ENCODE results near the gene GP1BB.

GP1BB gene

DNA sequence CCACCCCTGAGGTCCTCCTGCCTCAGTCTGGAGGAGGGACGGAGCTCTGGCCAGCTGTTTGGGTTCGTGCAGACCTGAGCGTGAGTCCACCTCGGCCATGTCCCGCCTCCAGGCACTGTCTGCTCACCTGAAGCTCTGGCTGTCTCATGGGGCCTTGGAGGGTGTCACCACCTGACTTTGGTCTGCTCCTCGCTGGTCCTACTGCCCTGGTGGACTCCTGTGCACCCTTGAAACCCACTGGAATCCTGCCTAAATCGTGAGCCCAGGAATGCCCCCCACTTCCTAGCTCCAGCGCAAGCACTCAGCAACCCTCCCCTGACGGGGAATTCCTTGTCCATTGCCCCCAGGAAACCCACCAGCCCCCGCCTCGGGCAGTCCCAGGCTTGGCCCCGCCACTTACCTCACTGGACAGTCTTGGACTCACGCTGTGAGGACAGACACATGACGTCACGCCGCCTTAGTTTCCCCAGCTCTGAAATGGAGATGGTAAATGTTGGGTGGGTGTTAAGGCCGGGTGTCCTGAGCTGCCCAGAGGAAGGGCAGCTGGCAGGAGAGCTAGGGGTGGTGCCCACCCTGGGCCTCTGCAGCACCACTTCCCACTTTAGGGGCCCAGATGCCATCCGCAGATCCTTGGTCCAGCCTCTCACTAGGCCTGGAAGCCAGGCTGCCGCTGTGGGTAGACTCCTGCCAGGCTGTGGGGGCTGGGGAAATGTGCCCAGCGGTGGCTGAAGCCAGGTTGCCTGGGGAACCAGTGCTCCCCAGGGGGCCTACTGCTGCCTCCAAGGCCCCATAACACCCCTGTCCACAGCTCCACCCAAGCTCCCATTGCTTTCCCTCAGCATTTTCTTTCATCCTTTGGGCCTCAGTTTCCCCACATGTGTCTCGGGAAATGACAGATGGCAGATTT, 19.1 kb downstream of the GP1BB start:
- DNase-seq (ENCODE audit: low read depth): no peak

DNA sequence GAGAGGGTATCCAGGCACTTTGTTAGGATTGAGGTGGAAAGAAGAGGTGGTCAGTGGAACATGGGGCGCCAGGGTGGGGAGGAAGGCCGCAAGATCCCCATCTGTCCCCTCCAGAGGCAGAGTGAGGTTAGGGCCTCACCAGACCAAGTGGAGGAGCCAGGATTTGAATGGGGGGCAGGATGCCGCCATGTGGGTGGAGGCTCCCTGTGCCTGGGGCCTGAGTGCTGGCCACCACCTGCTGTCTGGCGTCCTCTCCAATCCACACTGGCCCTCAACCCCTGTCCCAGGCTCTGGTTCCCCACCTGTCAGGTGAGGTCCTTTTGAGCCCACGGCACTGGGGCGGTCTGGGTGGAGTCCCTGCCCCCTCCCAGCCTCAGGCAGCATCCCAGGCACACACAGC, 19.7 kb downstream of the GP1BB start:
- DNase-seq (ENCODE audit: low read depth): no peak

DNA sequence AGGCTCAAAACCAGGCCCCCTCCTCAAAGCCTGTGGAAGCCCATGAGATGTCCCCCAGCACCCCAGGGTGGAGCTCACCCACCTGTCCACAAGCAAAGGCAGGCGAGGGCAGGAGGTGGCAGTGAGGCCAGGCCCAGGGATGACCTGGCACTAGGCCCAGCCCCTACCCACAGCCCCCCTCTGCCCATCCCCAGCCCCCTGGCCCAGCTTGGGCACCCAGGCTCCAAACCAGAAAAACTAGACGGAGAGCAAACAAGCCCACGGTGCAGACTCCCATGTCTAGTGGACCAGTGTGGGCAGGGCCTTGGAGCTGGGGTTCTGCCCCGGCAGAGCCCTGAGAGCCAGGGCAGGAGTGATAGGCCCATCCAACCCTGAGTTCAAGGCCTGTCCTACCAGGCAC, 20.3 kb downstream of the GP1BB start:
- DNase-seq (ENCODE audit: low read depth): no peak

DNA sequence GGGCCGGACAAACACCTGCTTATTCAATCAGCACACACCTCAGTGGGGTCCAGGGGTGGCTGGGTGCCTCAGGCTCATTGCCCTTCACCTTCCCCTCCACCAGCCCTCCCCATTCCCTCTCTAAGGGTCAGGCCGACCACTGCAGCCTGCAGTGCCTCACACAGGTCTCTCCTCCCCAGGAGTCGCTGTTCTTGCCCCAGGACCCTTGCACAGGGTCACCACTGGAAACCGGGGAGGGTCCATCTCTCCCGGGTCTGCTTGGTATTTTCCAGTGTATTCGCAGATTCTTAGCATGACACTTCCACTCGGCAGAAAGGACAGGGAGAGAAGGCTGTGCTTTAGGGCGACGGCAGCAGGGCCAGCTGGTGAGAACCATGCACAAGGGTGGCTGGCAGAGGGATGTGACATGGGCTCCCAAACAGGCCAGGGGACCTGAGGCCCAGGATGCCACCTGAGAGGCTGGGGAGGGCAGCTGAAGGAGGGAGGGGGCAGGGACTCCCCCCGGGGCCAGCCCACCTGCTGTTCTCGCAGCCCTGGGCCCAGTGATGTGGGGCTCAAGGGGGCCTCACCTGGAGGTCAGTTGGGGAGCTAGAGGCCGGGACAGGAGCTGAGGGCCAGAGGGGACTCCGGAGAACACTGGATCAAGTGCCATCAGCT, 21.1 kb downstream of the GP1BB start:
- DNase-seq (ENCODE audit: low read depth): no peak

DNA sequence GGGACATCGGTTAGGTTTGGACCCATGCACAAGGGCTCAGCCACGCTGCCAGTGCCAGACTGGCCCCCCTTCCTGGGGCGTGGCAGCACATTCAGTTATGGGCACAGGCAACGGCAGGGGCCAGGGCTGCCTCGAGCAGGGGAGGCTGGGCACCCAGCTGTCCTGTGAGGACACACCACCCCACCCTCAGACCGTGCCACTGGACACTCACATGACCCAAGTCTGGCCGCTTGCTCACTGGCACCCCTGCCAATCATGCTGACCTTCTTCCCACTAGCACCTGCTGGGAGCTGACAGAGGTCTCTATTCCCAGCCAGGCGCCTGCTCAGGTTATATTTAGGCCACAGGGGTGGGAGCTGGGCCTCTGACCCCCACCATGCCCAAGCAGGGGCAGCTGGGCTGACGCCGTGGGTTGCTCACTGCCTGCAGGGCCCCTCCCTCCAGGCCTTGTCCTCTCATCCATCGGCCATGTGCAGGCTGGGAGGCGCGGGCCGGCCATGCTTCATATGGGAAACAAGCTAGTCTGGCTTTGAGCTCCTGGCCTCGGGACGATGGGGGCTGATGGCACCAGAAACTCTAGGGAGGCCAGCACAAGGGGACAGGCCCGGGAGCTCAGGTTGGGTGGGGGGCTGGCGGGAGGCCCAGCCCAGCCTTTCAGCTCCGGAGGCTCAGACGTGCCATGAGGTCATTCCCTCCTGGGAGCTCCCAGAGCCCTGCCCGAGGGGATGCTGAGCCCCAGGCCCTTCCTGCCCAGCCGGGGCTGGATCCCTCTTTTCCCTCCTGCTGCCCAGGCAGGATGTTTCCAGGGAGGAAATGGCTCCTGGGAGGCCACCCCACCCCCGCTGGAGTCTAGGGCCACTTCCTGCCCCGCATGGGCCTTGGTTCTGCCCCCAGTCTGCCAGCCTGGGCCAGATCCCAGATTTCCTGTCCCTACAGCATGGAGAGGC, 22.1 kb downstream of the GP1BB start:
- no peak for DNase-seq (ENCODE audit: low read depth)

DNA sequence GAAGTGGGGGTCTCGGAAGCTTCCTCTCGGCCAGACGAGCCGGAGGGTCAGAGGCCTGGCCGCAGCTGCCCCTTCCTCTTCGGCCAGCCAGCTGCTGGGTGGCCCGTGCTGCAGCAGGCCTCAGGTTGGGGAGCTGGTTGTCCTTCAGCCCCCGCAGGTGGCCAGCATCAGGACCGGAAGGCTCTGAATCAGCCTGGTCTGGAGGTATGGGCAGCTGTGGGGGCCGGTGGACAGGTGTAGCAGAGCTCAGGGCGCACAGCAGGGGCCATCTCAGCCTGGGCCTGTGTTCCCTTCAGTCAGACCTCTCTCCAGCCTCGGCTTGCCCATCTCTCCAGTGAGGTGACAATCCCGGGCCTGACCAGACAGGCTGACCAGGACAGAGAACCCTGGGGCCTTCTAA, 23.4 kb downstream of the GP1BB start:
- DNase-seq (ENCODE audit: low read depth): no peak

DNA sequence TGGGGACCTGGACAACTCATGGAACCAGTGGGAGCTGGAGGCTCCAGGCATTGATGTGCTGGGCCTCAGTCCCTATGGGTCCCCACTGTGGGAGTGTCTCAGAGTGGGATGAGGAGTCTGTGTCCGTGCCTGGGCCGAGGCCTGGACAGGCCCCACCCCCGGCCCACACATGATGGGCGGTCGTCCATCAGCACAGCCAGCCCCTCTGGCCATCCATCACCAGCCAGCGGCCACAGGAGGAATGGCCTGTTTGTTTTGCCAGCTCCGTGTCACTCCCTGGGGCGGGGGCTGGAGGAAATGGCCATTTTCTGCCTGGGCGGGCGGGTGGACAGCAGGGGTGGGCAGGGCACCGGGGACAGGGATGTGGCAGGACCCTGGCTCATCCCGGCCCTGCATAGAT, 24.2 kb downstream of the GP1BB start:
- DNase-seq (ENCODE audit: low read depth): no peak

DNA sequence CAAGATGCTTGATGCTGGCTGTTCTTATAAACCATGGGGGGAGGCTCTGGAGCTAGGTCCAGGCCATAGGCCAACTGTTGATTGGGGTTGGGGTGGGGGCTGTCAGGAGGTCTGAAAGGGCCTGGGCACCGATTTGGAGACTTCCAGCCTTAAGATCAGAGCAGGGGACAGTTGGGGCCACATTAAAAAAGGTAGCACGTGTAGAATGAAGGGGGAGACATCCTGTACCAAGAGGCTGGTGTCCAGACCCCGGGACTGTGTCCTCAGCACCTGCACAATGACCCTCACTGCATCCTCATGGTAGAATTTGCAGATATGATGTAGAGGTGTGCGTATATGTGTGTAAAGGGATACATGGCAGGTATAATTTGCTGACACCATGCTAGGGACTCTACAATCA, 24.8 kb downstream of the GP1BB start:
- no peak for DNase-seq (ENCODE audit: low read depth)

DNA sequence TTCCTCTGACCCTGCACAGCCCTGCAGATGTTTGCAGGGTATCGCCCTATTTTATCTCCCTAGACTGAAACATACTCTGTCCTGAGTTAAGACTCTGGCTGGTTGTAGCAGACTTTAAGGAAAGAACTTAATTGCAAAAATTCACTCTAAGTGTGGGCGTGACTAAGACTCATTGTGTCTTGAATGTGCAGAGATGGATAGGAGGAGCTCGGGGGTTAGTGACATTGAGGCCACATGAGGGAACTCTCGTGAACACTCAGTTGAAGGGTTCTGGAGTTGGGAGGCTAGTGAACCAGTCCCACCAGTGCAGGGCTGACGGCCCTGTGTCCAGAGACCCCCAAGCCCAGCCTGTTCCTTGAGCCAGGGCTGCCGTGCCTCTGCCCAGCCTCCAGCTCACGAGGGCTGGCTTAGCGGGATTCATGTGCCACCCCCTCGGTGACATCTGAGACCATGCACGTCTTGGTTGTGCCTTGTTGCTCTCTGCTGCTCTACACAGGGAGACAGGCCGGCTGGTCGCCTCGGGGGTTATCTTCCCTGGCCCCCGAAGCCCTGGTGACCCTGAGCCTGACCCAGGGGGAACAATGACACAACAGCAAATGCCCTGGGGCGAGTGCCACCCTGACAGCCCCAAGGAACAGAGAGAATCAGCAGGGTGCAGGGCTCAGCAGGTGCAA, 25.8 kb downstream of the GP1BB start:
- no peak for DNase-seq (ENCODE audit: low read depth)

DNA sequence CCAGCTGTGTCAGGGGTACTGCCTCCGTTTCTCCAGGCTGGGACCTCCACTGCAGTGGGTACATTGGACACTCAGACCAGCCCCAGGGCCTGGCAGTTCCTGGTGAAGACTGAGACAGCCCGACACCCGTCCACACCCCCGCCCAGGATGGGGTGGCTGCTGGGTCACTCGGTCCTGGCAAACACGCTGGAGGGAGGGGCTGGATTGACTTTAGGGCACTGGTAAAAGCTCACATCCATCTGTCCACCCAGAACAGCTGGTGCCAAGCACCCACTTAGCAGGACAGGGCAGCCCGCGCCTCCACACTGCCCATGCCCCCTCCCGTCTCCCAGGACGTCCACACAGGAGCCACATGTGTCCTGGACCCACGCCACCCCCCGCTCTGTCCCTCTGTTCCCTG, 26.5 kb downstream of the GP1BB start:
- DNase-seq (ENCODE audit: low read depth): no peak

DNA sequence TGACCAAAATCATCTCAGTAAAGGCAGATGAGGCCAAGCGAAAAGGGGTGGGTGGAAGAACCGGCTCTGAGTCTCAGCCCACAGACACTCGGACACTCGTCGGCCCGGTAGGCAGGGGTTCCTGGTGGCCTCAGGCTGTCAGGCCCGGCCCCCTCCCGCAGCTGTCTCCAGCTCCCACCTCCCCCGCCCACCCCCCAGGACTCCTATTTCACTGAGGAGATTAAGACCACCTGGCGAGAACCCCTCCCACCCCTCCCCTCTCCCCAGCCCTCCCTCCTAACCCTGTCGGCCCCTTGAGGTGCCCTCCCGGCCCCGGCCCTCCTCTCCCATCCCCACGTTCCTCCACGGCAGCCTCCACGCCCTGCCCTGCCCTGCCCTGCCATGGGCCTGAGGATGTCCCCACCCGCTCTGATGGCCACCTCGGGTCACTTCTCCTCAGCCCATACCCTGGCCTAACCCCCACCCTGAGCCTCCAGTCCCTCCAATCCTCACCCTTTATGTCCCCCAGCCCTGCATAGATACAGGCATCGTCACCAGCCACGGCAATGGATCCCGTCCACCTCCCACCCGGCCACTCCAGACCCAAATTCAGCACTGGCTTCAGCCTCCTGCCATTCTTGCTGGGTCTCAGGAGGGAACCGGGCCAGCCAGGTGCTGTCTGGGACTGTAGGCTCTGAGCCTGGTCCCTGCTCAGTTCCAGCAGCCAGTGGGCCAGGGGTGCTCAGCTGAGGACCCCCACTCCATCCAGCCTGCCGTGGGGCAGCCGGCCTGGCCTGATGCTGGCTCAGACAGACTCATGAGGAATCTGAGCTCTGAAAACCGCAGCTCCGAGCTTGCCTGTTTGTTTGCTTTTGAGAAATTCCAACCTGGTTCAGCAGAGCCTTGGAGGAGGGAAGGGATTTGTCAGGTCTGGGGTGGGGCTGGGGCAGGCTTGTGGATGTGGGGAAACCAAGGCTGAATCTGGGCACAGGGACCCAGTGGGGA, 27.5 kb downstream of the GP1BB start:
- no peak for DNase-seq (ENCODE audit: low read depth)

DNA sequence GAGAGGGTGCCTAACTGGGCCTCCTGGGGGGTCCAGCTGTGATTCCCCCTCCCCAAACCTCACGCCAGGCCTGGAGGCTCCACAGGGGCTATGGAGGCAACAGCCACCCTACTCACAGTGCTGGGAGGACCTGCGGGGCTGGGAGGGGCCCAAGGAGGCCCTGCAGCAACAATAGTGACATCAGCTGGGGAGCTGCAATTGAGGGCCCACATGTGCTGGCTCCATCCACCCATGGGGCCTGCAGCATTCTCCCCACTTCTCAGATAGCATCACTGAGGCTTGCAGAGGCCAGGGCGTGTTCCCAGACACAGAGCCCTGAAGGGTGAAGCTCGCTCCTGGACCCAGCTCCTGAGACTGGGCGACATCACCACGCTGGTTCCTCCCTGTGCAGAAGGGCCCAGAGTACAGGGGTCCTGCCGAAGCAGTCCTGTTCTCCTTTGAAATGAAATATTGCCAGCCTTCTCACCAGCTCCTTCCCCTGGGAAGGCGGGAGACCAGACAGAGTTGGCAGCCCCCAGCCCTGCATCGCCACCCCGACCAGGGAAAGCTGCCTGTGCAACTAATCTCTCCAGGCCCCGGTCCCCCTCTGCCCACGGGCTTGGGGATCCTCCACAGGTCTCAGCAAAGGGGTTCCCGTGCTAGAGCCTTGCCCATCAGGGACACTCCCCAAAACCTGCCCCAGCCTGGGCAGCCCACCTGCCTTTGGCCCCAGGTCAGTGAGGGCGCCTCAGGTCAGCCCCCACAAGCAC, 28.3 kb downstream of the GP1BB start:
- DNase-seq (ENCODE audit: low read depth): no peak

DNA sequence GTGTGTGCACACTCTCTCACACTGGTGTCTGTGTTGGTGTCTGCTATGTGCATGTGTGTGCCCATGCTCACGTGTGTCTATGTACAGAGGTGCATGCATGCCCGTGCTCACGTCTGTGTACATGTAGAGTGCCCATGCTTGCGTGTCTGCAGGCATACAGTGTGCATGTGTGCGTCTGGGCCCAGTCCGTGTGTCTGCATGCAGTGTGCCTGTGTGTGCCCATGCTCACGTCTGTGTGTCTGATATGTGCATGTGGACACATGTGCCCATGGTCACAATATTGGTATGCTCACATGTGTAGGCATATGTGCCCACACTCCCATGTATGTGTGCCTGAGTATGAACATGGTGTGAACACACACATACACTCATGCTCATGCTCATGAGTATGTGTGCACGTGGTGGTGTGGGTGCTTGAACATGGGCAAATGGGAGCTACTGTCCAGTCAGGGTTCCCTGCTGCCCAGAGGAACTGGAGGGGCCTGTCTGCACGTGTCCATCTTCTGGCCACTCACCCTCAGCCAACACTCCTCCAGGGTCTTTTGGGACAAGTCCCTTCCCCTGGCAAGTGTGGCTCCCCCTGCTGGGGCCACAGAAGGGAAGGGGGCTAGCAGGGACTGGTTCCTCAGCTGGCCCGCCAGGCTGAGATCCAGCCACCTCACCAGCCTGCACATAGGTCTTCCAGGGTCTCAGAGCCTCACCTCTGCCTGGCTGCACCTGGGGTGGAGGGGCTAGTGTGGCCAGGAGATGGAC, 29.9 kb downstream of the GP1BB start:
- no peak for DNase-seq (ENCODE audit: low read depth)

DNA sequence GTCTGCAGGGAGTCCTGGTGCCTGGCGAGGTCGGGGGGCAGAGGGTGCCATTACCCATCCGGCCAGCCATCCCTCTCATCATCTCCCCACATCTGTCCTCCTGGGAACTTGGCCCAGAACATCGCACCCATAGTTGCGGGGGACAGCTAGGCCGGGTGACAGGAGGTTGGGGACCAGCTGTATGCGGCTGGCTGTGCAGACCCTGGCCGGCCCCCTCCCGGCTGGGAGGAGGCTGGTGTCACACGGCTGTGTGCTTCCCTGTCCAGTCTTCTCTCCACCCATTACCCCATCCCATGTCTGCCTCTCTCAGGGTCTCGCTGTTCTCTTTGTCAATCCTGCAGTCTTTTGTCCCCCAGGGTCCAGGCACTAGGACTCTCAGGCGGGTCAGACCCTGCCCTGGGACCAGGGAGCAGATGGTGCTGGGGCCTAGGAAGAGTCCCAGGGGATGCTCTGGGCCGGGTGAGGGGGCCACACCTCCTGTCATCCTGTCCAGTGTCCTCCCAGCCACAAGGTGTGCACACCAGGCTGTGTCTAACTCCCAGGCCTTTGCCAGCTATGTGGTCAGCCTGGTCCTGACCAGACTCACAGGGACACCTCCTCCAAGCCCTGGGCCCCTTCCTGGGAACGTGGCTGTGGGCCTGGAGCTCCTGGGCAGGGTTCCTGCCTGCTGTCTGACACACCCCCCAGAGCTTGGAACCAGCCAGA, 30.8 kb downstream of the GP1BB start:
- no peak for DNase-seq (ENCODE audit: low read depth)

DNA sequence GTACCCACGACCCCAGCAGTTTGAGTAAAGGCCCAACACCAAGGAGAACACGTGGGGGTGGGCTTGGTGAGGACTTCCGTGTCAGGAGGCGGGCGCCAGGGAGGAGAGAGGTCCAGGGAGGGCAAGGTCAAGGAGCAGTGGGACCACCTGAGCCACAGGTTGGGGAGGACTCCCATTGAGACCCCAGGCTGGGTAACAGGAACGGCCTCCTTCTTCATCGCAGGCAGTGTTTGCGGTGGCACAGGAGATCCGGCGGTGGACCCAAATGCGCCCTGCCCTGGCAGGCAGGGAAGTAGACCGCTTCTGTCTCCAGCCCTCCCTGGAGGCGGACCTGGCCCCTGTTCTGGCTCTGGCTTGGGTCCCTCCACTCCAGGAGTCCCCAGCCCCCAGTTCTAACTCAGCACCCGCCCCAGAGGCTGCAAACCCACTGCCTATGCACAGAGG, 31.4 kb downstream of the GP1BB start:
- no peak for DNase-seq (ENCODE audit: low read depth)

DNA sequence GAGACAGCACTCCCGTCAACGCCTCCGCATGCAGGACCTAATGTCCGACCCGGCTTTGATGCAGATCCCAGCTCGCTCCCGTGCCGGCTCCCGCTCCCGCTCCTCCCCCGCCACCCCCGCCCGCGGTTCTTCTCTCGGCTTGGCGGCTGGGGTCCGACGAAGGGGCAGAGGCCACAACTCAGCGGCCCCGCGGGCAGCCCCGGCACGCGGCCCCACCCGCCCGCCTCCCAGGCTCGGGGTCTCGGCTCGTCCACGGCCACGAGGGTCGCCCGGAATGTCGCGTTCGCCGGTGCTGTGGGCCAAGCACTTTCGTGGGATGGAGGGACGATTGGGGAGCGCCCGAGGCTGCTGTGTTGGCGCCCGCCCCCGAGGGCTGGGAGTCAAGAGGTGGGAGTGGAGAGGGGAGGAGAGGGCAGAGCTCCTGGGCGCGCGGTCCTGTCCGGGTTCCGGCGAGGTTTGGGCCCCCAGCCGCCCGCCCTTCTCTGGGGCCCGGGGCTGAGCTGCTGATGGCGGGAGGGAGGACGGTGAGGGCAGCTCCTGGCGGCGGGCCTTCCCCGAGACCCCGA, 31.9 kb downstream of the GP1BB start:
- DNase-seq (ENCODE audit: low read depth): no peak

DNA sequence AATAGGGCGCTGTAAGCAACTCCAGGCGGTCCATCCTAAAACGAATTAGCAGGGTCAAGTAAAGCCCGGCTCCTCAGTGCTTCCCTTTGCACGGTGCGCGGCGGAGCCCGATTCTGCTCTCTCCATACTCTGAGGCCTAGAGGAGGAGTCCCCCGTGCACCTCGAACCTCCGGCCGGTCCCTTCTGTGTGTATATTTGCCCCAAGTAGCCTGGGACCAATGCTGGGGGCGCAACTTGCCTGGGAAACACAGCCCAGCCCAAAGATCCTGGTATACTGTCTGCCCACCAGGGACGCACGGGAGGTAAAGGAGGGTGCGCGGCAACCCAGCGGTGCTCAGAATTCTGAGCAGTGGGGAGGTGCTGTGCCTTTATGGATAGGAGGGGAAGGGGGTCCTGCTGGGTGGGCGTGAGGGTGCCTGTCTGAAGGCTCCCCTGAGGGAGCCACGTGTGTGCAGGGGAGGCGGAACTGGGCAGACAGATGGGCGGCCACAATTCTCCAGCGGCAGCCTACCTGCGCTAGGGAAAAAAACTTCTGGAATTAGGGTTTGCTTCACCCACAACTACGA, 32.5 kb downstream of the GP1BB start:
- no peak for DNase-seq (ENCODE audit: low read depth)
